HCEC 1CT (cell line): ENCODE results near the gene MAPK8IP3.

ENCODE experiments used
- DNase-seq: peaks from one replicate; pipeline ENCODE4 v3.0.0-alpha.2; 2017

MAPK8IP3 gene

GRCh38 chr16:1818204-1818872 is 112.3 kb downstream of the MAPK8IP3 start:
- no peak for DNase-seq

GRCh38 chr16:1818873-1819525 is 113.0 kb downstream of the MAPK8IP3 start:
- DNase-seq: no peak

- DNase-seq: no peak
Observed at GRCh38 chr16:1819611-1820010, 113.6 kb downstream of the MAPK8IP3 start.
